Nucleus accumbens (tissue), 56 donors: ENCODE data around the gene RBM15B.

Experiments used
- DNase-seq, 56 donors: peaks; one replicate each; lab custom pipeline; 2025; lab: John Stamatoyannopoulos, UW

RBM15B gene

GRCh38 chr3:51441282-51442030 is 50.4 kb downstream of the RBM15B start:
- DNase-seq, result no peak

GRCh38 chr3:51445544-51446280 is 54.6 kb downstream of the RBM15B start:
- no peak for DNase-seq
